ENCODE results near the gene SLC22A7.

GRCh38 chr6:43338243-43338642, 40.2 kb downstream of the SLC22A7 start:
- TF ChIP-seq ZFP30 (CRISPR knock-in tag; IDR thresholded peaks at IDR 0.05), result no peak
- no peak for TF ChIP-seq RARB (CRISPR knock-in tag; IDR thresholded peaks at IDR 0.05)
- no peak for TF ChIP-seq BACH2 (CRISPR knock-in tag; IDR thresholded peaks at IDR 0.05; ENCODE audit: borderline replicate concordance)
- no peak for TF ChIP-seq SNAI2 (CRISPR knock-in tag; IDR thresholded peaks at IDR 0.05)
- no peak for TF ChIP-seq ESRRG (CRISPR knock-in tag; IDR thresholded peaks at IDR 0.05)
- no peak for TF ChIP-seq CREB5 (CRISPR knock-in tag; IDR thresholded peaks at IDR 0.05; ENCODE audit: low read depth)
- TF ChIP-seq CSDC2 (CRISPR knock-in tag; IDR thresholded peaks at IDR 0.05), result no peak
- TF ChIP-seq PATZ1 (CRISPR knock-in tag; IDR thresholded peaks at IDR 0.05; ENCODE audit: borderline replicate concordance), result no peak
- TF ChIP-seq OSR1 (CRISPR knock-in tag; IDR thresholded peaks at IDR 0.05), result no peak
- no peak for TF ChIP-seq GLIS3 (CRISPR knock-in tag; IDR thresholded peaks at IDR 0.05)

Measured in SK-N-SH treated with all-trans-retinoic acid at 6 μM for 48 hours (cell line).